GM19238 (cell line): ENCODE data around the gene SEC22A.

ENCODE experiments used
- DNase-seq: peaks from one replicate; pipeline ENCODE4 v3.0.0; 2011; ENCODE audit warnings: low spot score; ENCODE audit not compliant: insufficient read length

Gene SEC22A

GRCh38 chr3:123287051-123287961 is 85.6 kb downstream of the SEC22A start:
- DNase-seq = no peak

- DNase-seq = no peak
Measured at GRCh38 chr3:123287962-123288302, 86.2 kb downstream of the SEC22A start.

GRCh38 chr3:123289391-123290106 is 87.8 kb downstream of the SEC22A start:
- no peak for DNase-seq

GRCh38 chr3:123290107-123290930 is 88.6 kb downstream of the SEC22A start:
- DNase-seq = no peak

- DNase-seq = no peak
Measured at GRCh38 chr3:123290962-123291361, 89.2 kb downstream of the SEC22A start.

GRCh38 chr3:123291404-123291803 is 89.7 kb downstream of the SEC22A start:
- no peak for DNase-seq

GRCh38 chr3:123292321-123293310 is 90.9 kb downstream of the SEC22A start:
- DNase-seq = no peak

GRCh38 chr3:123294296-123294938 is 92.7 kb downstream of the SEC22A start:
- DNase-seq = no peak

- no peak for DNase-seq
Measured at GRCh38 chr3:123295171-123295900, 93.6 kb downstream of the SEC22A start.

GRCh38 chr3:123295901-123296250 is 94.1 kb downstream of the SEC22A start:
- DNase-seq = no peak

GRCh38 chr3:123296261-123296660 is 94.5 kb downstream of the SEC22A start:
- no peak for DNase-seq

GRCh38 chr3:123296836-123297626 is 95.3 kb downstream of the SEC22A start:
- no peak for DNase-seq

GRCh38 chr3:123297627-123297899 is 95.8 kb downstream of the SEC22A start:
- no peak for DNase-seq

GRCh38 chr3:123298903-123299302 is 97.2 kb downstream of the SEC22A start:
- no peak for DNase-seq

GRCh38 chr3:123299581-123299980 is 97.8 kb downstream of the SEC22A start:
- no peak for DNase-seq

- DNase-seq = no peak
Measured at GRCh38 chr3:123300056-123300455, 98.3 kb downstream of the SEC22A start.

GRCh38 chr3:123300583-123300982 is 98.8 kb downstream of the SEC22A start:
- DNase-seq = no peak

GRCh38 chr3:123301331-123302184 is 99.8 kb downstream of the SEC22A start:
- no peak for DNase-seq
